ENCODE data around the gene EIF3B.

Gene EIF3B

DNA sequence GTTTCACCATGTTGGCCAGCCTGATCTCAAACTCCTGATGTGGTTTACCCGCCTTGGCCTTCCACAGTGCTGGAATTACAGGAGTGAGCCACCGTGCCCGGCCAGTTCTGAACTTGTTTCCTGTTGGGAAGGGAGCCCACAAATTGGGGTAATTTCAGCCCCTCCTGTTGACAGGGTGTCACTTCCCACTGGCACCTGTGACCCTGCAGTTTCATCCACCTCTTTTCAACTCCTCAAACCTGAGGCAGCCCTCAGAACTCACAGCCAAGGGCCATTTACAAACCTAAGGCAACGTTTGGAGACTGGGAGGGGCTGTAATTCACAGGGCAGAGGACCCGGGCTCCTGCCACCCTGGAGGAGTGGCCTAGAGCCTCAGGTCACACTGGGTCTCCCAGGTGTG lies 26.6 kb downstream of the EIF3B start:
- Histone ChIP-seq H3K27ac (ENCODE audit: low read depth, low read length, poor library complexity, severe bottlenecking) (no peak overlapping the region), H3K4me3 (ENCODE audit: low read depth, low read length, poor library complexity, severe bottlenecking) (no peak overlapping the region), H3K79me2 (ENCODE audit: insufficient read depth, low read length) (no peaks in the 10 kb centered on the region), H4K20me1 (ENCODE audit: insufficient read depth, low read length) (no peaks in the 10 kb centered on the region), H3K9me3 (ENCODE audit: low read length) (no peaks in the 10 kb centered on the region), H3K4me1 (ENCODE audit: insufficient read depth, low read length, severe bottlenecking) (no peaks in the 10 kb centered on the region), H3K36me3 (ENCODE audit: insufficient read depth, low read length) (peaks cover 62% of the 10 kb centered on the region), H3K27me3 (ENCODE audit: insufficient read depth, low read length) (no peaks in the 10 kb centered on the region), H3K9ac (ENCODE audit: low read length) (no peak overlapping the region), H3F3A (ENCODE audit: insufficient read depth, low read length) (no peaks in the 10 kb centered on the region), H3K9me2 (ENCODE audit: low read depth, low read length) (no peaks in the 10 kb centered on the region), H3K4me2 (ENCODE audit: low read length) (no peak overlapping the region), H2AFZ (ENCODE audit: low read length) (no peak overlapping the region)
- no peak for TF ChIP-seq EZH2 (IDR thresholded peaks at IDR 0.05; ENCODE audit: borderline replicate concordance, low read length)
- TF ChIP-seq, protein P1, sequence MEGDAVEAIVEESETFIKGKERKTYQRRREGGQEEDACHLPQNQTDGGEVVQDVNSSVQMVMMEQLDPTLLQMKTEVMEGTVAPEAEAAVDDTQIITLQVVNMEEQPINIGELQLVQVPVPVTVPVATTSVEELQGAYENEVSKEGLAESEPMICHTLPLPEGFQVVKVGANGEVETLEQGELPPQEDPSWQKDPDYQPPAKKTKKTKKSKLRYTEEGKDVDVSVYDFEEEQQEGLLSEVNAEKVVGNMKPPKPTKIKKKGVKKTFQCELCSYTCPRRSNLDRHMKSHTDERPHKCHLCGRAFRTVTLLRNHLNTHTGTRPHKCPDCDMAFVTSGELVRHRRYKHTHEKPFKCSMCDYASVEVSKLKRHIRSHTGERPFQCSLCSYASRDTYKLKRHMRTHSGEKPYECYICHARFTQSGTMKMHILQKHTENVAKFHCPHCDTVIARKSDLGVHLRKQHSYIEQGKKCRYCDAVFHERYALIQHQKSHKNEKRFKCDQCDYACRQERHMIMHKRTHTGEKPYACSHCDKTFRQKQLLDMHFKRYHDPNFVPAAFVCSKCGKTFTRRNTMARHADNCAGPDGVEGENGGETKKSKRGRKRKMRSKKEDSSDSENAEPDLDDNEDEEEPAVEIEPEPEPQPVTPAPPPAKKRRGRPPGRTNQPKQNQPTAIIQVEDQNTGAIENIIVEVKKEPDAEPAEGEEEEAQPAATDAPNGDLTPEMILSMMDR (IDR thresholded peaks at IDR 0.05; ENCODE audit: low read length): no peak

DNA sequence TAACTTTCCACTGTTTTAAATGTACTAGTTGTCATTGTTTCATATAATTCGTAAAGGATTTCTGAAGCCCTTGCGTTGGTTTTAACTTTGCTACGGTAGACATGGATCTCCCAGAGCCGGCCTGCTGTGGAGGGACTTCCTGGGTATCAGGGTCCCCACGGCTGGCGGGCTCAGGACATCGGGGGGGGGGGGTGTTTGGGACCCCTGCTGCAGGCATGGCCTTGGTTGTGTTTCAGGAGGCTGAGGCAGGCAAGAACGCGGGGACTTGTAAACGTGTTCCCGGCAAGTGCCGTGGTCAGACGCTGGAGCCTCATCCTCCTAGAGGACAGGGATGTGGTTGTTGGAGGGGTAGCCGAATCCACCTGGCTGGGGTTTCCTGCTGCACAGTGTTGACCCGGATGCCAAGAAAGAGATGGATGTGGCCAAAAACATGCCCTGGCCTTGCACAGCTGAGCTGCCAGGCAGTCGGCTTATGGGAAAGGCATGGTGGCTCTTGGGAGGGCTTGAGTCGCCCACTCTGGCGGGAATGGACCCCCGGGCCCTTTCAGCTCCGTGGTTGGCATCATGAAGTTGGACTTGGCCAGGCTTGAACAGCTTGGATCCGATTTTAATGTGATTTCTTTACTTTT lies 27.4 kb downstream of the EIF3B start:
- no peak overlapping the region for H2AFZ ChIP-seq (ENCODE audit: low read length)
- H3K79me2 ChIP-seq (ENCODE audit: insufficient read depth, low read length): no peaks in the 10 kb centered on the region
- no peak overlapping the region for H3K4me2 ChIP-seq (ENCODE audit: low read length)
- H3K27me3 ChIP-seq (ENCODE audit: insufficient read depth, low read length): no peaks in the 10 kb centered on the region
- no peak overlapping the region for H3K4me3 ChIP-seq (ENCODE audit: low read depth, low read length, poor library complexity, severe bottlenecking)
- no peaks in the 10 kb centered on the region for H3K9me3 ChIP-seq (ENCODE audit: low read length)
- no peak overlapping the region for H3K27ac ChIP-seq (ENCODE audit: low read depth, low read length, poor library complexity, severe bottlenecking)
- H3F3A ChIP-seq (ENCODE audit: insufficient read depth, low read length): no peaks in the 10 kb centered on the region
- H3K4me1 ChIP-seq (ENCODE audit: insufficient read depth, low read length, severe bottlenecking): no peaks in the 10 kb centered on the region
- H3K9me2 ChIP-seq (ENCODE audit: low read depth, low read length): no peaks in the 10 kb centered on the region
- H4K20me1 ChIP-seq (ENCODE audit: insufficient read depth, low read length): no peaks in the 10 kb centered on the region
- H3K9ac ChIP-seq (ENCODE audit: low read length): no peak overlapping the region
- peaks cover 55% of the 10 kb centered on the region for H3K36me3 ChIP-seq (ENCODE audit: insufficient read depth, low read length)
- TF ChIP-seq, protein P1 (IDR thresholded peaks at IDR 0.05; ENCODE audit: low read length): no peak
- TF ChIP-seq EZH2 (IDR thresholded peaks at IDR 0.05; ENCODE audit: borderline replicate concordance, low read length): no peak

- H3K9me3 ChIP-seq (ENCODE audit: low read length): no peaks in the 10 kb centered on the region
- H3F3A ChIP-seq (ENCODE audit: insufficient read depth, low read length): no peaks in the 10 kb centered on the region
- H4K20me1 ChIP-seq (ENCODE audit: insufficient read depth, low read length): no peaks in the 10 kb centered on the region
- TF ChIP-seq EZH2 (IDR thresholded peaks at IDR 0.05; ENCODE audit: borderline replicate concordance, low read length): no peak
- TF ChIP-seq, protein P1 (IDR thresholded peaks at IDR 0.05; ENCODE audit: low read length): no peak
- H3K9ac ChIP-seq (ENCODE audit: low read length): no peak overlapping the region
- no peaks in the 10 kb centered on the region for H3K79me2 ChIP-seq (ENCODE audit: insufficient read depth, low read length)
- H3K4me1 ChIP-seq (ENCODE audit: insufficient read depth, low read length, severe bottlenecking): no peaks in the 10 kb centered on the region
- H3K27ac ChIP-seq (ENCODE audit: low read depth, low read length, poor library complexity, severe bottlenecking): no peak overlapping the region
- no peak overlapping the region for H2AFZ ChIP-seq (ENCODE audit: low read length)
- H3K4me3 ChIP-seq (ENCODE audit: low read depth, low read length, poor library complexity, severe bottlenecking): no peak overlapping the region
- no peaks in the 10 kb centered on the region for H3K27me3 ChIP-seq (ENCODE audit: insufficient read depth, low read length)
- H3K36me3 ChIP-seq (ENCODE audit: insufficient read depth, low read length): peaks cover 45% of the 10 kb centered on the region
- no peak overlapping the region for H3K4me2 ChIP-seq (ENCODE audit: low read length)
- no peaks in the 10 kb centered on the region for H3K9me2 ChIP-seq (ENCODE audit: low read depth, low read length)
These were observed 29.1 kb downstream of the EIF3B start for GRCh38 chr7:2383543-2384274.
